ENCODE data around the gene SNAPC5. TPM values are rescaled to one million over a fixed set of nuclear protein-coding genes. Genes with fewer than 3 reads are reported as not detected.

Gene SNAPC5
- total RNA-seq, 1 experiment from 2014 or later, result 38.2 TPM

DNA sequence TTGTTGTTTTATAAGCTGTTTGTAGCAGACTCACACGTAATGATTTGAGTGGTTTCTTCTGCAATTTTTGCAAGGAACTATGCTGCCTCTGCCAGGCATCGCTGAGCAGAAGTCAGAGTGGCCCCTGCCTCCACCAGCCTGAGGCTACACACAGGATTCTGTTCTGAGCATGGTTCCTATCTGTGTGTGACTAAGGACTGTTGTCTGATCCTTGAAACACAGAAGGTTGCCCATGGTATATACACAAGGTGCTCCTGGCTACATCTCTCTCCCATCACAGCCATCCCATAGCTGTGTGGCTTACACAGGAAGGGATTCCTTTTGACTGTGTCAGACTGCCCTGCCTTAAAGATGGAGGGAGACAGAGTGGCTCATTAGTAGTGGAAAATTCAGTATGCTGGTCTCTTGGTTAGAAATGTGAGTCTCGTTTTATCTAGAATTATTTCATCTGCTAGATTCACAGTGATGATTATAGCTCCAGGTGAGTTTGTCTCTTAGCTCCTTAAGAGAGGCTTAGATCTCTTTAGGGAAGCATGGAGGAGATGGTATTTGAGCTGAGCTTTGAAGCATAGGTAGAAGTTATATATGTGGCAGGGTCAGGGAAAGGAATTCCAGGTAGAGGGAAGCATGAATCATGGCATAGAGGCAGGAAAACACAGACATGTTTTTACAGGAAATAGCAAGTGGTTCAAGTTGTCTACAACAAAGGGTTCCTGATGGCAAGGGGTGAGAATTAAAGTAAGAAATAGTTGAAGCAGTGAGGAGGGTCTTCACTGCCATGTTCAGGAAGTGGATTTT is 37.5 kb downstream of the SNAPC5 start:
- DNase-seq (peak; percentile 57), ATAC-seq (peak; percentile 61; the same call in 1 of the 2 replicates)
- POLR2A ChIA-PET (ENCODE audit: unreplicated experiment), result no interaction called here
- Histone ChIP-seq H3K4me3 (ENCODE audit: low read length) (no peak overlapping the region), H3K9me3 (ENCODE audit: low read length) (no peaks in the 10 kb centered on the region), H3K9me2 (replicated peaks; ENCODE audit: low read length) (no peaks in the 10 kb centered on the region), H3K9ac (ENCODE audit: low read length) (no peak overlapping the region), H3K36me3 (ENCODE audit: low read depth, low read length) (peaks cover 3% of the 10 kb centered on the region; the same call in 1 of the 2 replicates), H3K27ac (ENCODE audit: low read length) (peak overlapping the region; percentile 20; the same call in 1 of the 2 replicates), H3K79me2 (ENCODE audit: low read length) (no peaks in the 10 kb centered on the region), H3F3A (ENCODE audit: low read length, unreplicated experiment) (no peaks in the 10 kb centered on the region), H4K20me1 (ENCODE audit: low read length) (no peaks in the 10 kb centered on the region), H3K4me1 (ENCODE audit: insufficient read depth, low read length) (peaks cover 43% of the 10 kb centered on the region), H3K27me3 (ENCODE audit: low read length) (no peaks in the 10 kb centered on the region), H2AFZ (ENCODE audit: low read length) (no peak overlapping the region), H3K4me2 (ENCODE audit: low read length) (peak overlapping the region; percentile 26)
- TF ChIP-seq EZH2phosphoT487 (IDR thresholded peaks at IDR 0.05; ENCODE audit: borderline replicate concordance, low read length), result no peak
- TF ChIP-seq, protein P1, sequence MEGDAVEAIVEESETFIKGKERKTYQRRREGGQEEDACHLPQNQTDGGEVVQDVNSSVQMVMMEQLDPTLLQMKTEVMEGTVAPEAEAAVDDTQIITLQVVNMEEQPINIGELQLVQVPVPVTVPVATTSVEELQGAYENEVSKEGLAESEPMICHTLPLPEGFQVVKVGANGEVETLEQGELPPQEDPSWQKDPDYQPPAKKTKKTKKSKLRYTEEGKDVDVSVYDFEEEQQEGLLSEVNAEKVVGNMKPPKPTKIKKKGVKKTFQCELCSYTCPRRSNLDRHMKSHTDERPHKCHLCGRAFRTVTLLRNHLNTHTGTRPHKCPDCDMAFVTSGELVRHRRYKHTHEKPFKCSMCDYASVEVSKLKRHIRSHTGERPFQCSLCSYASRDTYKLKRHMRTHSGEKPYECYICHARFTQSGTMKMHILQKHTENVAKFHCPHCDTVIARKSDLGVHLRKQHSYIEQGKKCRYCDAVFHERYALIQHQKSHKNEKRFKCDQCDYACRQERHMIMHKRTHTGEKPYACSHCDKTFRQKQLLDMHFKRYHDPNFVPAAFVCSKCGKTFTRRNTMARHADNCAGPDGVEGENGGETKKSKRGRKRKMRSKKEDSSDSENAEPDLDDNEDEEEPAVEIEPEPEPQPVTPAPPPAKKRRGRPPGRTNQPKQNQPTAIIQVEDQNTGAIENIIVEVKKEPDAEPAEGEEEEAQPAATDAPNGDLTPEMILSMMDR (conservative IDR thresholded peaks at IDR 0.05; ENCODE audit: low read depth, low read length), result no peak
- intact Hi-C loops (cut with micrococcal nuclease), result no loop called here
- no TSS peak for BruUV-seq (replicated peaks)
- CTCF ChIA-PET, result no interaction called here

DNA sequence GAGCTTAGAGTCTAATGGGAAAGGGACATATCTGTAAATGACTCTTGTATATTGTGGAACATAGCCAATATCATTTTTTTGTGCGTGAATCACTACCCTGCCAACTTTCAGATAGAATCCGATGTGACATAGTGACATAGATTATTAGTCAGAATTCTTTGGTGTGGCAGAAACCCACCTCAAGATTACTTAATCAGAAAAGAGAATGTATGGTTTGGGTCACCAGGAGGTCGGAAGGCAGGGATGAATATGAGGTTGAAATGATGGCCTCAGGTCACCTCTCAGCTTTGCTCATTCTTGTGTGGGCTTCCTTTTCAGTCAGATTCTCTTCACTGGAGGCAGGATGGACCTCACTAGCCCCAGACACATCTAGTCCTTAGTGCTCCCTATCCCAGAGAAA is 41.4 kb downstream of the SNAPC5 start:
- TF ChIP-seq EZH2phosphoT487 (IDR thresholded peaks at IDR 0.05; ENCODE audit: borderline replicate concordance, low read length) (no peak), EZH2 (IDR thresholded peaks at IDR 0.05; ENCODE audit: low read length, unreplicated experiment) (no peak)
- TF ChIP-seq, protein P1 (conservative IDR thresholded peaks at IDR 0.05; ENCODE audit: low read depth, low read length), result no peak
- ChIA-PET CTCF (no interaction called here), POLR2A (ENCODE audit: unreplicated experiment) (no interaction called here)
- H3K9me2 ChIP-seq (replicated peaks; ENCODE audit: low read length), result no peaks in the 10 kb centered on the region
- no peaks in the 10 kb centered on the region for H3K79me2 ChIP-seq (ENCODE audit: low read length)
- no peaks in the 10 kb centered on the region for H3K27me3 ChIP-seq (ENCODE audit: low read length)
- no peaks in the 10 kb centered on the region for H4K20me1 ChIP-seq (ENCODE audit: low read length)
- no peak overlapping the region for H2AFZ ChIP-seq (ENCODE audit: low read length)
- ATAC-seq, result peak; percentile 24; the same call in 1 of the 2 replicates
- peak; percentile 81 for DNase-seq
- no peak overlapping the region for H3K4me3 ChIP-seq (ENCODE audit: low read length)
- no peaks in the 10 kb centered on the region for H3F3A ChIP-seq (ENCODE audit: low read length, unreplicated experiment)
- no peaks in the 10 kb centered on the region for H3K9me3 ChIP-seq (ENCODE audit: low read length)
- H3K4me1 ChIP-seq (ENCODE audit: insufficient read depth, low read length), result peaks cover 33% of the 10 kb centered on the region
- peaks cover 6% of the 10 kb centered on the region; the same call in 1 of the 2 replicates for H3K36me3 ChIP-seq (ENCODE audit: low read depth, low read length)
- no peak overlapping the region for H3K4me2 ChIP-seq (ENCODE audit: low read length)
- BruUV-seq (replicated peaks), result no TSS peak
- H3K27ac ChIP-seq (ENCODE audit: low read length), result peak overlapping the region; percentile 61
- intact Hi-C loops (cut with micrococcal nuclease), result no loop called here
- H3K9ac ChIP-seq (ENCODE audit: low read length), result no peak overlapping the region

GRCh38 chr15:66454143-66454542 is 43.4 kb downstream of the SNAPC5 start:
- Histone ChIP-seq H4K20me1 (ENCODE audit: low read length) (no peaks in the 10 kb centered on the region), H3K27ac (ENCODE audit: low read length) (no peak overlapping the region), H3K9me3 (ENCODE audit: low read length) (no peaks in the 10 kb centered on the region), H3K4me3 (ENCODE audit: low read length) (no peak overlapping the region), H3K9me2 (replicated peaks; ENCODE audit: low read length) (no peaks in the 10 kb centered on the region), H3K9ac (ENCODE audit: low read length) (no peak overlapping the region), H3K79me2 (ENCODE audit: low read length) (no peaks in the 10 kb centered on the region), H3K4me1 (ENCODE audit: insufficient read depth, low read length) (peaks cover 15% of the 10 kb centered on the region), H3F3A (ENCODE audit: low read length, unreplicated experiment) (no peaks in the 10 kb centered on the region), H3K27me3 (ENCODE audit: low read length) (no peaks in the 10 kb centered on the region), H3K36me3 (ENCODE audit: low read depth, low read length) (0 out of 2 replicates have a peak, but pooled peaks cover 3% of the 10 kb centered on the region), H2AFZ (ENCODE audit: low read length) (no peak overlapping the region), H3K4me2 (ENCODE audit: low read length) (no peak overlapping the region)
- intact Hi-C loops (cut with micrococcal nuclease), result no loop called here
- ATAC-seq (no peak), DNase-seq (peak; percentile 4)
- POLR2A ChIA-PET (ENCODE audit: unreplicated experiment), result no interaction called here
- no TSS peak for BruUV-seq (replicated peaks)
- TF ChIP-seq, protein P1 (conservative IDR thresholded peaks at IDR 0.05; ENCODE audit: low read depth, low read length), result no peak
- no peak for TF ChIP-seq EZH2 (IDR thresholded peaks at IDR 0.05; ENCODE audit: low read length, unreplicated experiment)
- no peak for TF ChIP-seq EZH2phosphoT487 (IDR thresholded peaks at IDR 0.05; ENCODE audit: borderline replicate concordance, low read length)
- CTCF ChIA-PET, result no interaction called here

Measured in PC-3 (cell line).